HG02798 (cell line): ENCODE measurements around the gene SNAI3.

Experiments used
- ATAC-seq: cut with Tn5 transposase; IDR thresholded peaks from one replicate; pipeline ENCODE4 v1.9.1; 2021; ENCODE audit warnings: mild to moderate bottlenecking; ENCODE audit not compliant: unreplicated experiment, poor library complexity

Gene SNAI3

GRCh38 chr16:88653596-88654362 lies 32.5 kb downstream of the SNAI3 start:
- ATAC-seq, result no peak

GRCh38 chr16:88653101-88653500 lies 33.2 kb downstream of the SNAI3 start:
- ATAC-seq, result no peak

- ATAC-seq, result no peak
Measured at GRCh38 chr16:88652762-88653063, 33.6 kb downstream of the SNAI3 start.

- ATAC-seq, result no peak
Measured at GRCh38 chr16:88651989-88652761, 34.1 kb downstream of the SNAI3 start.

- peak; percentile 74 for ATAC-seq
Measured at GRCh38 chr16:88651276-88651988, 34.9 kb downstream of the SNAI3 start.

GRCh38 chr16:88650749-88651275 lies 35.5 kb downstream of the SNAI3 start, which contains the start of gene CYBA:
CYBA (minus strand) TSS chr16:88651053; CDS start chr16:88651013, 40 bp downstream.
- ATAC-seq, result peak; percentile 76

- ATAC-seq, result peak; percentile 19
Measured at GRCh38 chr16:88649924-88650748, 36.2 kb downstream of the SNAI3 start.

- no peak for ATAC-seq
Measured at GRCh38 chr16:88649195-88649923, 36.9 kb downstream of the SNAI3 start.

GRCh38 chr16:88647178-88648070 lies 38.9 kb downstream of the SNAI3 start:
- no peak for ATAC-seq

- ATAC-seq, result no peak
Measured at GRCh38 chr16:88646345-88647034, 39.8 kb downstream of the SNAI3 start.

- ATAC-seq, result no peak
Measured at GRCh38 chr16:88645941-88646340, 40.4 kb downstream of the SNAI3 start.

GRCh38 chr16:88645455-88645854 lies 40.9 kb downstream of the SNAI3 start:
- ATAC-seq, result no peak

- ATAC-seq, result no peak
Measured at GRCh38 chr16:88643644-88643932, 42.7 kb downstream of the SNAI3 start.

GRCh38 chr16:88642881-88643643 lies 43.2 kb downstream of the SNAI3 start:
- ATAC-seq, result no peak

GRCh38 chr16:88640498-88641247 lies 45.6 kb downstream of the SNAI3 start:
- no peak for ATAC-seq

GRCh38 chr16:88640039-88640495 lies 46.2 kb downstream of the SNAI3 start:
- ATAC-seq, result no peak
